MM.1S (cell line): ENCODE results near the gene CCR5AS.

ENCODE experiments used
- DNase-seq: peaks from one replicate; pipeline ENCODE4 v3.0.0-alpha.2; 2015
- H2AFZ ChIP-seq: fragments of 300-600 bp; sonication (generic); 2 replicates; pipeline ENCODE4 v1.6.0; 2016; ENCODE audit warnings: antibody characterized with exemption, low read length
- H3F3A ChIP-seq: fragments of 300-600 bp; sonication (generic); 2 replicates; pipeline ENCODE4 v1.6.1; 2016; ENCODE audit warnings: mild to moderate bottlenecking, antibody characterized with exemption, low read length, moderate library complexity, mixed read lengths; ENCODE audit not compliant: insufficient read depth
- H3K27ac ChIP-seq: fragments of 300-600 bp; sonication (generic); 2 replicates; pipeline ENCODE4 v1.5.1; 2016; ENCODE audit warnings: mild to moderate bottlenecking, low read length
- H3K27me3 ChIP-seq: fragments of 300-600 bp; sonication (generic); replicated peaks from 2 replicates; pipeline ENCODE4 v1.6.0; 2016; ENCODE audit warnings: low read length; ENCODE audit not compliant: insufficient read depth
- H3K36me3 ChIP-seq: fragments of 300-600 bp; sonication (generic); replicated peaks from 2 replicates; pipeline ENCODE4 v1.6.1; 2016; ENCODE audit warnings: mild to moderate bottlenecking, low read length, mixed read lengths; ENCODE audit not compliant: insufficient read depth
- H3K4me1 ChIP-seq: fragments of 300-600 bp; sonication (generic); 2 replicates; pipeline ENCODE4 v1.6.1; 2016; ENCODE audit warnings: low read length, mixed read lengths
- H3K4me2 ChIP-seq: fragments of 300-600 bp; sonication (generic); 2 replicates; pipeline ENCODE4 v1.6.0; 2016; ENCODE audit warnings: low read depth, low read length
- H3K4me3 ChIP-seq: fragments of 300-600 bp; sonication (generic); 2 replicates; pipeline ENCODE4 v1.5.1; 2016; ENCODE audit warnings: low read length, mixed read lengths
- H3K79me2 ChIP-seq: fragments of 300-600 bp; sonication (generic); 2 replicates; pipeline ENCODE4 v1.6.1; 2016; ENCODE audit warnings: mixed run types, low read length, mixed read lengths
- H3K9ac ChIP-seq: fragments of 300-600 bp; sonication (generic); 2 replicates; pipeline ENCODE4 v1.6.1; 2016; ENCODE audit warnings: low read length, mixed read lengths
- H3K9me2 ChIP-seq: fragments of 300-600 bp; sonication (generic); replicated peaks from 2 replicates; pipeline ENCODE4 v1.6.1; 2016; ENCODE audit warnings: mild to moderate bottlenecking, low read length, mixed read lengths; ENCODE audit not compliant: insufficient read depth
- H3K9me3 ChIP-seq: fragments of 300-600 bp; sonication (generic); replicated peaks from 2 replicates; pipeline ENCODE4 v1.6.1; 2016; ENCODE audit warnings: mild to moderate bottlenecking, low read length, mixed read lengths; ENCODE audit not compliant: insufficient read depth
- H4K20me1 ChIP-seq: fragments of 300-600 bp; sonication (generic); 2 replicates; pipeline ENCODE4 v1.6.1; 2016; ENCODE audit warnings: mild to moderate bottlenecking, low read length, moderate library complexity, mixed read lengths; ENCODE audit not compliant: insufficient read depth
- CTCF ChIP-seq: fragments of 300-600 bp; sonication (generic); IDR thresholded peaks from 2 replicates; pipeline ENCODE4 v1.5.1; 2016; ENCODE audit warnings: antibody characterized with exemption, low read length, mixed read lengths
- EZH2 ChIP-seq: fragments of 300-600 bp; sonication (generic); optimal IDR thresholded peaks from 2 replicates; pipeline ENCODE3; 2017; ENCODE audit warnings: low read depth, mild to moderate bottlenecking, antibody characterized with exemption, low read length, mixed read lengths
- EZH2phosphoT487 ChIP-seq: fragments of 300-600 bp; sonication (generic); IDR thresholded peaks from 2 replicates; pipeline ENCODE4 v1.6.1; 2018; ENCODE audit warnings: antibody characterized with exemption, low read length

The CCR5AS gene

GRCh38 chr3:46408853-46409252 lies 2.0 kb upstream of the CCR5AS start:
- H3K27ac ChIP-seq = no peak overlapping the region
- no peaks in the 10 kb centered on the region for H3K36me3 ChIP-seq
- no peak for DNase-seq
- no peaks in the 10 kb centered on the region for H3K27me3 ChIP-seq
- no peaks in the 10 kb centered on the region for H3K79me2 ChIP-seq
- no peaks in the 10 kb centered on the region for H3K9me2 ChIP-seq
- TF ChIP-seq EZH2phosphoT487 (no peak), CTCF (no peak), EZH2 (no peak)
- H3K4me3 ChIP-seq = no peak overlapping the region
- no peaks in the 10 kb centered on the region for H3F3A ChIP-seq
- H2AFZ ChIP-seq = no peak overlapping the region
- H3K9ac ChIP-seq = no peak overlapping the region
- H3K9me3 ChIP-seq = no peaks in the 10 kb centered on the region
- no peaks in the 10 kb centered on the region for H4K20me1 ChIP-seq
- H3K4me1 ChIP-seq = peaks cover 32% of the 10 kb centered on the region
- H3K4me2 ChIP-seq = no peak overlapping the region

GRCh38 chr3:46407970-46408369 lies 1.1 kb upstream of the CCR5AS start:
- no peaks in the 10 kb centered on the region for H3F3A ChIP-seq
- peaks cover 29% of the 10 kb centered on the region for H3K4me1 ChIP-seq
- no peak overlapping the region for H3K27ac ChIP-seq
- H3K36me3 ChIP-seq = no peaks in the 10 kb centered on the region
- no peak for DNase-seq
- no peaks in the 10 kb centered on the region for H3K9me2 ChIP-seq
- 0 out of 2 replicates have a peak overlapping the region, but pooled peaks have one; percentile 6 for H2AFZ ChIP-seq
- TF ChIP-seq CTCF (no peak), EZH2phosphoT487 (no peak), EZH2 (no peak)
- H3K4me2 ChIP-seq = peak overlapping the region; percentile 20; the same call in 1 of the 2 replicates
- no peaks in the 10 kb centered on the region for H4K20me1 ChIP-seq
- no peak overlapping the region for H3K9ac ChIP-seq
- H3K4me3 ChIP-seq = no peak overlapping the region
- no peaks in the 10 kb centered on the region for H3K79me2 ChIP-seq
- no peaks in the 10 kb centered on the region for H3K27me3 ChIP-seq
- H3K9me3 ChIP-seq = no peaks in the 10 kb centered on the region

- TF ChIP-seq EZH2phosphoT487 (no peak), CTCF (no peak), EZH2 (no peak)
- H3K27me3 ChIP-seq = no peaks in the 10 kb centered on the region
- H2AFZ ChIP-seq = no peak overlapping the region
- H3K9me3 ChIP-seq = no peaks in the 10 kb centered on the region
- no peak overlapping the region for H3K9ac ChIP-seq
- H3K4me1 ChIP-seq = peaks cover 22% of the 10 kb centered on the region
- no peaks in the 10 kb centered on the region for H3K36me3 ChIP-seq
- no peaks in the 10 kb centered on the region for H3F3A ChIP-seq
- no peaks in the 10 kb centered on the region for H4K20me1 ChIP-seq
- H3K9me2 ChIP-seq = no peaks in the 10 kb centered on the region
- DNase-seq = no peak
- no peaks in the 10 kb centered on the region for H3K79me2 ChIP-seq
- H3K4me3 ChIP-seq = no peak overlapping the region
- H3K27ac ChIP-seq = no peak overlapping the region
- H3K4me2 ChIP-seq = no peak overlapping the region
Observed at GRCh38 chr3:46406443-46406787, 451 bp downstream of the CCR5AS start.
